Spleen (tissue), 11 donors: ENCODE data around the gene CSRNP2. TPM values are rescaled to one million over a fixed set of nuclear protein-coding genes. Genes with fewer than 3 reads are reported as not detected.

ENCODE experiments used
- DNase-seq: peaks from one replicate; pipeline ENCODE4 v3.0.0-alpha.2; 2020
- H3K27ac ChIP-seq, 8 donors: fragments of 200-600 bp; sonication (generic) in 7 of 8; 1 replicate in 4 of 8; 2 replicates in 4 of 8; pipeline versions ENCODE4 v1.5.0 to v1.8.0; 2016 to 2021; ENCODE audit warnings: inconsistent platforms in 4 of 8, mild to moderate bottlenecking in 4 of 8, moderate library complexity in 1 of 8
- H3K27me3 ChIP-seq, 7 donors: fragments of 200-600 bp; sonication (generic) in 6 of 7; replicated peaks in 1 of 7; 1 replicate in 4 of 7; 2 replicates in 3 of 7; pipeline versions ENCODE4 v1.5.0 to v1.8.0; 2016 to 2021; ENCODE audit warnings: inconsistent platforms in 3 of 7, mild to moderate bottlenecking in 1 of 7
- H3K36me3 ChIP-seq, 6 donors: fragments of 200-600 bp; sonication (generic) in 5 of 6; 1 replicate in 4 of 6; 2 replicates in 2 of 6; pipeline versions ENCODE4 v1.5.0 to v1.8.0; 2016 to 2021; ENCODE audit warnings: inconsistent platforms in 2 of 6
- H3K4me1 ChIP-seq, 6 donors: fragments of 200-600 bp; sonication (generic) in 5 of 6; 1 replicate in 3 of 6; 2 replicates in 3 of 6; pipeline versions ENCODE4 v1.5.0 to v1.8.0; 2016 to 2021; ENCODE audit warnings: inconsistent platforms in 3 of 6
- H3K4me3 ChIP-seq, 8 donors: fragments of 200-600 bp; sonication (generic) in 7 of 8; 1 replicate in 4 of 8; 2 replicates in 4 of 8; pipeline versions ENCODE4 v1.5.0 to v1.8.0; 2016 to 2021; ENCODE audit warnings: inconsistent platforms in 4 of 8, mild to moderate bottlenecking in 4 of 8, moderate library complexity in 2 of 8
- H3K9me3 ChIP-seq, 8 donors: fragments of 200-600 bp; sonication (generic) in 7 of 8; 1 replicate in 4 of 8; 2 replicates in 4 of 8; pipeline versions ENCODE4 v1.5.0 to v1.8.0; 2016 to 2021; ENCODE audit warnings: inconsistent platforms in 4 of 8
- CTCF ChIP-seq, 11 experiments: fragments of 200-600 bp in 7 of 11; fragments of 450-650 bp in 4 of 11; sonication (generic) in 4 of 11; IDR thresholded peaks in 8 of 11; conservative IDR thresholded peaks in 3 of 11; 1 replicate in 7 of 11; 2 replicates in 4 of 11; pipeline versions ENCODE4 v1.4.0 to v1.8.0; 2016 to 2021; ENCODE audit warnings: antibody characterized with exemption in 11 of 11, inconsistent platforms in 4 of 11, mild to moderate bottlenecking in 1 of 11
- POLR2A ChIP-seq, 3 donors: fragments of 450-650 bp; IDR thresholded peaks; one replicate each; pipeline ENCODE4 v1.5.1; 2017; ENCODE audit warnings: antibody characterized with exemption in 3 of 3, mild to moderate bottlenecking in 1 of 3
- POLR2AphosphoS5 ChIP-seq, 3 donors: sonication (generic); formaldehyde crosslinking; IDR thresholded peaks; one replicate each; pipeline ENCODE4 v1.5.1; 2017; ENCODE audit warnings: antibody characterized with exemption in 3 of 3
- WGBS, 5 donors: extraction: QIAGEN DNeasy Blood & Tissue Kit in 3 of 5; methylation state at CpG; one replicate each; pipeline versions ENCODE4 v1.1.5 to v1.1.7; 2013 to 2018; 5-methylcytosine and 5-hydroxymethylcytosine counted together
- intact Hi-C: fragments of 100-400 bp; cut with DNase I; formaldehyde crosslinking; loops from one replicate; pipeline ENCODE4 v1.15.0; 2023; ENCODE audit warnings: low total_unique reads
- polyA plus RNA-seq, 3 donors: library from polyadenylated mRNA; stranded (reverse); fragments of 200-250 nt; gene quantifications; one replicate each; pipeline ENCODE4 v1.2.1, GENCODE V29; 2013
- small RNA-seq, 4 donors: library from RNA; depleted of rRNA; stranded (forward); fragments of <200 nt; gene quantifications; one replicate each; pipeline ENCODE3, GENCODE V24; 2016
- total RNA-seq, 7 donors: library from RNA; depleted of rRNA in 3 of 7; stranded (reverse); fragments of >200 nt in 3 of 7; fragmentation: NEBNext Ultra II Directional in 4 of 7; extraction: Animal tissue kit (Norgen Biotek cat#: 25700) in 4 of 7; gene quantifications; one replicate each; pipeline versions ENCODE4 v1.1.0 to v1.2.1, GENCODE V29; 2016 to 2021
- donor health status: healthy with polysubstance abuse.
- donor health status: DM: no; HTN: no; CAD: no; lungs with moderate emphysema.
- donor health status: DM: no; HTN: no; CAD: no.
- donor health status: Bipolar disorder and iron deficiency.
- donor health status: healthy.
- donor health status: DM: no; HTN: no; CAD: no.
- donor health status: DM: yes; HTN: yes; CAD: no.

CSRNP2 gene
- total and polyA plus RNA-seq, 10 donors: 3.7 to 41.8 (median 23.1) TPM

GRCh38 chr12:51013441-51013840 is 70.0 kb downstream of the CSRNP2 start:
- TF ChIP-seq POLR2A (IDR thresholded peaks at IDR 0.05) (no peak), CTCF (IDR thresholded peaks at IDR 0.05 in 8 of 11, conservative IDR thresholded peaks at IDR 0.05 in 3 of 11) (no peak), POLR2AphosphoS5 (IDR thresholded peaks at IDR 0.05) (no peak)
- Histone ChIP-seq H3K4me1 (peaks cover 0 to 53% (median 25%) of the 10 kb centered on the region in 6 donors), H3K36me3 (peaks cover 0 to 1% (median 0%) of the 10 kb centered on the region in 6 donors), H3K9me3 (no peaks in the 10 kb centered on the region), H3K27me3 (no peaks in the 10 kb centered on the region), H3K27ac (no peak overlapping the region), H3K4me3 (no peak overlapping the region)
- 88 to 98% (median 96%) methylated on average over 7 of the region's 7 CpGs for WGBS, 5 donors
- DNase-seq: no peak
- intact Hi-C loops: no loop called here

GRCh38 chr12:51012570-51013236 is 70.7 kb downstream of the CSRNP2 start:
- Histone ChIP-seq H3K4me3 (no peak overlapping the region), H3K9me3 (no peaks in the 10 kb centered on the region), H3K36me3 (peaks cover 0 to 8% (median 4%) of the 10 kb centered on the region in 6 donors), H3K27me3 (no peaks in the 10 kb centered on the region), H3K4me1 (peaks cover 0 to 55% (median 27%) of the 10 kb centered on the region in 6 donors), H3K27ac (no peak overlapping the region)
- intact Hi-C loops: no loop called here
- no peak for DNase-seq
- 68 to 83% (median 69%) methylated on average over 5 of the region's 5 CpGs for WGBS, 5 donors
- TF ChIP-seq POLR2A (IDR thresholded peaks at IDR 0.05) (no peak), CTCF (IDR thresholded peaks at IDR 0.05 in 8 of 11, conservative IDR thresholded peaks at IDR 0.05 in 3 of 11) (no peak), POLR2AphosphoS5 (IDR thresholded peaks at IDR 0.05) (no peak)

- no peak overlapping the region for H3K27ac ChIP-seq
- peaks cover 0 to 55% (median 27%) of the 10 kb centered on the region in 6 donors for H3K4me1 ChIP-seq
- H3K27me3 ChIP-seq: no peaks in the 10 kb centered on the region
- TF ChIP-seq CTCF (IDR thresholded peaks at IDR 0.05 in 8 of 11, conservative IDR thresholded peaks at IDR 0.05 in 3 of 11) (no peak), POLR2AphosphoS5 (IDR thresholded peaks at IDR 0.05) (no peak), POLR2A (IDR thresholded peaks at IDR 0.05) (no peak)
- no peak for DNase-seq
- no peaks in the 10 kb centered on the region for H3K9me3 ChIP-seq
- WGBS, 5 donors: 79 to 95% (median 88%) methylated on average over 4 of the region's 4 CpGs
- peaks cover 0 to 16% (median 10%) of the 10 kb centered on the region in 6 donors for H3K36me3 ChIP-seq
- no peak overlapping the region for H3K4me3 ChIP-seq
- intact Hi-C loops: no loop called here
Observed at GRCh38 chr12:51011955-51012354, 71.4 kb downstream of the CSRNP2 start.

Small RNA genes within 50 kb of the gene (small RNA-seq; reads per million reads assigned to genes)
- gene RNU6-1273P: 0 reads per million in 4 donors
- 0 reads per million in 4 donors for gene RNU6-87P

Other genes with a start within 250 kb of the CSRNP2 start
- not detected for gene TMPRSS12, start 240.7 kb downstream of the CSRNP2 start, total RNA-seq
- gene TMPRSS12, start 240.7 kb downstream of the CSRNP2 start, polyA plus RNA-seq: not detected
- gene HIGD1C, start 131.1 kb downstream of the CSRNP2 start, total RNA-seq: not detected
- gene HIGD1C, start 131.1 kb downstream of the CSRNP2 start, polyA plus RNA-seq: not detected
- 10 to 100 TPM; 37.0 to 54.4 (median 42.6) TPM for gene SLC11A2, start 57.2 kb downstream of the CSRNP2 start, total RNA-seq
- gene SLC11A2, start 57.2 kb downstream of the CSRNP2 start, polyA plus RNA-seq: 10 to 100 TPM in 2 of 3 donors, 1 to 10 TPM in 1; 7.7 to 11.1 (median 10.6) TPM
- gene LETMD1, start 35.3 kb downstream of the CSRNP2 start, total RNA-seq: 10 to 100 TPM; 51.4 to 85.2 (median 66.3) TPM
- 10 to 100 TPM; 54.3 to 63.8 (median 54.6) TPM for gene LETMD1, start 35.3 kb downstream of the CSRNP2 start, polyA plus RNA-seq
- gene TFCP2, start 89.5 kb upstream of the CSRNP2 start, total RNA-seq: 10 to 100 TPM; 17.9 to 33.1 (median 24.8) TPM
- gene TFCP2, start 89.5 kb upstream of the CSRNP2 start, polyA plus RNA-seq: 10 to 100 TPM; 10.2 to 13.8 (median 10.9) TPM
- gene POU6F1, start 134.5 kb upstream of the CSRNP2 start, total RNA-seq: 10 to 100 TPM; 17.1 to 27.1 (median 20.5) TPM
- 10 to 100 TPM in 2 of 3 donors, 1 to 10 TPM in 1; 3.9 to 14.7 (median 10.0) TPM for gene POU6F1, start 134.5 kb upstream of the CSRNP2 start, polyA plus RNA-seq
- 100 to 1,000 TPM; 237 to 493 (median 306) TPM for gene DAZAP2, start 155.2 kb upstream of the CSRNP2 start, total RNA-seq
- 100 to 1,000 TPM; 181 to 329 (median 237) TPM for gene DAZAP2, start 155.2 kb upstream of the CSRNP2 start, polyA plus RNA-seq
- 10 to 100 TPM in 5 of 7 donors, 1 to 10 TPM in 2; 8.6 to 18.1 (median 13.4) TPM for gene SMAGP, start 186.8 kb upstream of the CSRNP2 start, total RNA-seq
- gene SMAGP, start 186.8 kb upstream of the CSRNP2 start, polyA plus RNA-seq: 10 to 100 TPM in 1 of 3 donors, 1 to 10 TPM in 2; 8.2 to 10.8 (median 9.5) TPM
- gene BIN2, start 240.6 kb upstream of the CSRNP2 start, total RNA-seq: 100 to 1,000 TPM in 3 of 7 donors, 10 to 100 TPM in 4; 71.5 to 116 (median 92.1) TPM
- gene BIN2, start 240.6 kb upstream of the CSRNP2 start, polyA plus RNA-seq: 10 to 100 TPM; 23.3 to 28.6 (median 24.7) TPM